Embryonic facial prominence (tissue), 1 donor: ENCODE data around the gene THOC6.
"Not testable (repeated sequence)": the region's sequence is repeated elsewhere in the genome, so short reads cannot be mapped to it uniquely, and the experiment has no call there.

Experiments used
- DNase-seq: peaks from one replicate; pipeline ENCODE4 v3.0.0-alpha.2; 2016; ENCODE audit errors: extremely low spot score

Gene THOC6

GRCh38 chr16:3072148-3072547 is 48.3 kb downstream of the THOC6 start:
- not testable (repeated sequence) for DNase-seq

GRCh38 chr16:3072576-3073263 is 48.9 kb downstream of the THOC6 start:
- DNase-seq = not testable (repeated sequence)

GRCh38 chr16:3073448-3073847 is 49.6 kb downstream of the THOC6 start:
- DNase-seq = no peak

GRCh38 chr16:3074860-3075522 is 51.2 kb downstream of the THOC6 start:
- DNase-seq = no peak

- DNase-seq = no peak
Measured at GRCh38 chr16:3075523-3075915, 51.7 kb downstream of the THOC6 start.

- not testable (repeated sequence) for DNase-seq
Measured at GRCh38 chr16:3075946-3076345, 52.1 kb downstream of the THOC6 start.

GRCh38 chr16:3076577-3076976 is 52.7 kb downstream of the THOC6 start:
- no peak for DNase-seq
